Fibroblast of pulmonary artery (primary cell): ENCODE measurements around the gene UTY.
A peak's percentile ranks its signal among the peaks of the same experiment; 100 is the strongest.
"Not testable (repeated sequence)": the region's sequence is repeated elsewhere in the genome, so short reads cannot be mapped to it uniquely, and the experiment has no call there.

Experiments
- DNase-seq: peaks from one replicate; pipeline ENCODE4 v3.0.0-alpha.2; 2010; ENCODE audit warnings: low read depth
- H3K4me3 ChIP-seq: replicated peaks from 2 replicates; pipeline ENCODE4 v1.5.1; 2011; ENCODE audit warnings: low read depth, mild to moderate bottlenecking, control low read depth, low read length, moderate library complexity
- TF ChIP-seq, protein P1 (sequence below): IDR thresholded peaks from 2 replicates; pipeline ENCODE4 v1.5.1; 2011; ENCODE audit warnings: mild to moderate bottlenecking, control low read depth, low read length, inconsistent platforms; ENCODE audit errors: missing control alignments

UTY gene

DNA sequence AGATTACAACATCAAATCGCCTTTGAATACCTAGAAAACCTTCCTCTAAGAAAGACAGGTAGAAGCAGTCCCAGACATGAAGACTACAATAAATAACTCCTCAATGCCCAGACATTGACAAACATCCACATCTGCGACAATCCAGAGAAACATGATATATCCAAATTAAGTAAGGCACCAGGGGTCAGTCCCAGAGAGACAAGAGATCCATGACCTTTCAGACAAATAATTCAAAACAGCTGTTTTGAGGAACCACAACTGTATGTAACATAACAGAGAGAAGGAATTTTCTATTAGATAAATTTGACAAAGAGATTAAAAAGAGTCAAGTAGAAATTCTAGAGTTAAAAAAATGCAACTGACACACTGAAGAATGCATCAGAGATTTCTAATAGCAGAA, 200.3 kb downstream of the UTY start:
- DNase-seq: no peak
- TF ChIP-seq, protein P1, sequence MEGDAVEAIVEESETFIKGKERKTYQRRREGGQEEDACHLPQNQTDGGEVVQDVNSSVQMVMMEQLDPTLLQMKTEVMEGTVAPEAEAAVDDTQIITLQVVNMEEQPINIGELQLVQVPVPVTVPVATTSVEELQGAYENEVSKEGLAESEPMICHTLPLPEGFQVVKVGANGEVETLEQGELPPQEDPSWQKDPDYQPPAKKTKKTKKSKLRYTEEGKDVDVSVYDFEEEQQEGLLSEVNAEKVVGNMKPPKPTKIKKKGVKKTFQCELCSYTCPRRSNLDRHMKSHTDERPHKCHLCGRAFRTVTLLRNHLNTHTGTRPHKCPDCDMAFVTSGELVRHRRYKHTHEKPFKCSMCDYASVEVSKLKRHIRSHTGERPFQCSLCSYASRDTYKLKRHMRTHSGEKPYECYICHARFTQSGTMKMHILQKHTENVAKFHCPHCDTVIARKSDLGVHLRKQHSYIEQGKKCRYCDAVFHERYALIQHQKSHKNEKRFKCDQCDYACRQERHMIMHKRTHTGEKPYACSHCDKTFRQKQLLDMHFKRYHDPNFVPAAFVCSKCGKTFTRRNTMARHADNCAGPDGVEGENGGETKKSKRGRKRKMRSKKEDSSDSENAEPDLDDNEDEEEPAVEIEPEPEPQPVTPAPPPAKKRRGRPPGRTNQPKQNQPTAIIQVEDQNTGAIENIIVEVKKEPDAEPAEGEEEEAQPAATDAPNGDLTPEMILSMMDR: no peak
- no peak overlapping the region for H3K4me3 ChIP-seq

- H3K4me3 ChIP-seq: no peak overlapping the region
- TF ChIP-seq, protein P1: no peak
- no peak for DNase-seq
Measured at GRCh38 chrY:13271706-13272105, 208.1 kb downstream of the UTY start.

DNA sequence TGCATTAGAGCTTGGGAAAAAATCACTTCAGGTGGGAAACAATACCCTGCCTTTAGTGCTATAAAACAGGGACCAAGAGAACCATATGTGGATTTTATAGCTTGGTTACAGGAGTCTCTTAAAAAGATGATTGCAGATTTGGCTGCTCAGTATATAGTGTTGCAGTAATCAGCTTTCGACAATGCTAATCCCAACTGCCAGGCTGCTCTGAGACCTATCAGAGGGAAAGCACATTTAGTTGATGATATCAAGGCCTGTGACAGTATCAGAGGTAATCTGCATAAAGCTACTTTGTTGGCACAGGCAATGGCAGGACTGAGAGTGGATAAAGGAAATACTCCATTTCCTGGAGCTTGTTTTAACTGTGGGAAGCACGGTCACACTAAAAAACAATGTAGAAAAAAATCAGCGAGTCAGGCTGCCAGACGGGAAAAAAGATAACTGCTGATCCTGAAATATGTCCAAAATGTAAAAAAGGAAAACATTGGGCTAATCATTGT, 225.8 kb downstream of the UTY start:
- not testable (repeated sequence) for H3K4me3 ChIP-seq
- DNase-seq: peak; percentile 0

DNA sequence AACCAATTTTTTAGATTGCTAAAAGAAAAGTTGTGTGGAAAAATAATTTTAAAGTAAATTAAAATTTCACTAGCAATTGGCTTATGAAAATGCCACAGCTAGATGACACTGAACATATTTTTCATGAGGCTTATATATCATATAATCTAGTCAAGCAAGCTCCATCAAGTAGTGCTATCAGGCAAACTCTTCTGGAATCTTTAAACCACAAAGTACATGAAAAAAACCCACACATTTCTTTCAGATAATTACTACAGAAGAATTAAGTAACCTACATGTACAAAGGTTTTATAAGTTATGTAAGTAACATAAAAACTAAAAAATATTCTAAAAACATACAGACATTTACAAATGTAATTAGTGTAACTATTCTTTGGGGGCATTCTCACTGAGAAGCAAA, 229.4 kb downstream of the UTY start:
- TF ChIP-seq, protein P1: no peak
- DNase-seq: no peak
- H3K4me3 ChIP-seq: no peak overlapping the region

- TF ChIP-seq, protein P1: no peak
- no peak for DNase-seq
- H3K4me3 ChIP-seq: no peak overlapping the region
Measured at GRCh38 chrY:13243716-13244115, 236.1 kb downstream of the UTY start.

DNA sequence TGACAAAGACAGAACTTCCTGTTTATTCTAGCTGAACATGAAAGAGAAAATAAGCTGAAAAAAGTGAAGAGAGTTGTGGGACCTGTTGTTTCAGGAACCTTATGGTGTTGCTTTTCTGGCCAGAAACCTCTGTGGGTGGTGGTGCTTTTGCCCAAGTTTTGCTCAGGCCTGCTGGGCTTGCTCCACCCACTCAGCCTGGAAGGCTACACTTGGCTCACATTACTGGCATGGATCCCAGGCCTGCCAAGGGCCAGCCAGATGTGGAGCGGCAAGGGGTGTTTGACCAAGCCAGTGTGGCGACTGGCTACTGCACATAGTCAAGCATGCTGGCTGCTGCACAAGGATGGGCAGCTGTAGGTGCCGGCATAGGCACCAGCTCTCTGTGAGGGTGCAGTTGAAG, 245.9 kb downstream of the UTY start:
- DNase-seq: peak; percentile 52
- TF ChIP-seq, protein P1: no peak
- no peak overlapping the region for H3K4me3 ChIP-seq

DNA sequence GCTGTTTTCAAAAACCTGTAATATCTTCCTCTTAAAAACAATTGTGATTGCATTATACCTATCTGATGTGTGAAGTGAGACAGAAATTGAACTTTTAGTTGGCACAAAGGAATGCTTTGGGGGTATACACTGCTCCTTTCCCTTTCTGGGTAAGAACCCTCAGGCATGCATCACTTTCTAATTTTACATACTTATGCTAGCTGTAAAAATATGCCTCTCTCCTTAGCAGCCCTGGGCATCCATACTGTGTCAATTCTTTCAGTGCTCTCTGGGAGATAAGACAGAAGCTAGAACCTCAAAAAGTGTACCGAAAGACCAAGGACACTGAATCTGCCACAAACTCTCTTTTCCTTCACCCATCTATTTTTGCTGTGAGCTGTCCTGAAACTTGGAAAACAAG, 246.7 kb downstream of the UTY start:
- TF ChIP-seq, protein P1: no peak
- no peak overlapping the region for H3K4me3 ChIP-seq
- no peak for DNase-seq
